Right lobe of liver (tissue), 6 donors: Measurements from ENCODE around the gene FAM47E. TPM values are rescaled to one million over a fixed set of nuclear protein-coding genes. Genes with fewer than 3 reads are reported as not detected.
A peak's percentile ranks its signal among the peaks of the same experiment; 100 is the strongest.

Source experiments
- ATAC-seq, 4 donors: fragments of 200-7000 bp; cut with Tn5 transposase; one replicate each; pipeline ENCODE4 v1.9.1; 2020; ENCODE audit warnings: mild to moderate bottlenecking in 4 of 4, moderate library complexity in 4 of 4
- DNase-seq, 3 donors: peaks; one replicate each; pipeline ENCODE4 v3.0.0-alpha.2; 2020
- H3K27ac ChIP-seq, 3 donors: fragments of 200-600 bp; one replicate each; pipeline ENCODE4 v1.8.0; 2022
- H3K27me3 ChIP-seq, 2 donors: fragments of 200-600 bp; one replicate each; pipeline ENCODE4 v1.8.0; 2022
- H3K36me3 ChIP-seq, 4 donors: fragments of 200-600 bp; sonication (generic) in 1 of 4; one replicate each; pipeline versions ENCODE4 v1.5.1 to v1.8.0; 2017 to 2022; ENCODE audit warnings: control low read depth in 1 of 4
- H3K4me1 ChIP-seq, 4 donors: fragments of 200-600 bp; sonication (generic) in 1 of 4; one replicate each; pipeline versions ENCODE4 v1.5.1 to v1.8.0; 2017 to 2022; ENCODE audit warnings: control low read depth in 1 of 4
- H3K4me3 ChIP-seq, 3 donors: fragments of 200-600 bp; one replicate each; pipeline ENCODE4 v1.8.0; 2022
- H3K9me3 ChIP-seq, 4 donors: fragments of 200-600 bp; sonication (generic) in 1 of 4; one replicate each; pipeline versions ENCODE4 v1.5.1 to v1.8.0; 2017 to 2022; ENCODE audit warnings: control low read depth in 1 of 4
- CTCF ChIP-seq, 4 donors: fragments of 200-600 bp in 3 of 4; fragments of 450-650 bp in 1 of 4; IDR thresholded peaks; one replicate each; pipeline versions ENCODE4 v1.5.1 to v1.8.0; 2016 to 2022; ENCODE audit warnings: antibody characterized with exemption in 4 of 4, mild to moderate bottlenecking in 2 of 4
- POLR2A ChIP-seq: fragments of 450-650 bp; IDR thresholded peaks from one replicate; pipeline ENCODE4 v1.6.1; 2017; ENCODE audit warnings: antibody characterized with exemption, mild to moderate bottlenecking
- WGBS: methylation state at CpG from one replicate; pipeline ENCODE4 v1.1.6; 2018; ENCODE audit warnings: low coverage, low lambda C conversion rate; ENCODE audit not compliant: insufficient coverage; ENCODE audit errors: missing lambda C conversion rate; 5-methylcytosine and 5-hydroxymethylcytosine counted together
- intact Hi-C, 2 donors: fragments of 100-400 bp; cut with DNase I; formaldehyde crosslinking; loops; one replicate each; pipeline versions ENCODE4 v1.11.2 to v1.14.1; 2022
- total RNA-seq, 6 experiments: library from RNA; depleted of rRNA in 2 of 6; stranded (reverse); fragments of >200 nt in 2 of 6; fragmentation: NEBNext Ultra II Directional in 3 of 6; extraction: Animal tissue kit (Norgen Biotek cat#: 25700) in 3 of 6; gene quantifications; one replicate each; pipeline versions ENCODE4 v1.1.0 to v1.2.4, GENCODE V29; 2016 to 2023
- donor health status: DM: no; HTN: yes; CAD: no.
- donor health status: DM: no; HTN: no; CAD: no.
- donor health status: DM: no; HTN: no; CAD: no.
- donor health status: DM: no; HTN: yes; CAD: no.
- donor health status: DM: no; HTN: yes; CAD: no.

Gene FAM47E
- total RNA-seq, 6 experiments from 2014 or later: 1.2 to 5.0 (median 2.9) TPM

- peaks cover 0 to 22% (median 12%) of the 10 kb centered on the region in 4 donors for H3K4me1 ChIP-seq
- H3K4me3 ChIP-seq: no peak overlapping the region
- H3K36me3 ChIP-seq: no peaks in the 10 kb centered on the region
- intact Hi-C loops: no loop called here
- no peaks in the 10 kb centered on the region for H3K9me3 ChIP-seq
- 20% methylated on average over 2 of the region's 3 CpGs for WGBS
- peak; percentile 89 to 96 (median 93) for ATAC-seq
- DNase-seq: no peak
- H3K27me3 ChIP-seq: no peaks in the 10 kb centered on the region
- TF ChIP-seq POLR2A (no peak), CTCF (IDR thresholded peaks at IDR 0.05) (no peak)
- H3K27ac ChIP-seq: peak overlapping the region in 2 of 3 donors; percentile 39 to 57
These were observed 41.2 kb downstream of the FAM47E start for GRCh38 chr4:76292730-76293129.

GRCh38 chr4:76293772-76294171 lies 42.3 kb downstream of the FAM47E start:
- Histone ChIP-seq H3K27me3 (no peaks in the 10 kb centered on the region), H3K4me3 (no peak overlapping the region), H3K9me3 (no peaks in the 10 kb centered on the region), H3K4me1 (peaks cover 0 to 22% (median 12%) of the 10 kb centered on the region in 4 donors), H3K36me3 (no peaks in the 10 kb centered on the region), H3K27ac (no peak overlapping the region)
- no peak for TF ChIP-seq CTCF (IDR thresholded peaks at IDR 0.05)
- no peak for TF ChIP-seq POLR2A
- intact Hi-C loops: no loop called here
- ATAC-seq: peak in 1 of 4 donors; percentile 31
- no peak for DNase-seq
- WGBS: 72% methylated on average over 2 of the region's 2 CpGs

GRCh38 chr4:76296286-76296820 lies 44.8 kb downstream of the FAM47E start:
- no peaks in the 10 kb centered on the region for H3K27me3 ChIP-seq
- H3K27ac ChIP-seq: no peak overlapping the region
- ATAC-seq (no peak), DNase-seq (no peak)
- H3K4me1 ChIP-seq: peaks cover 0 to 17% (median 9%) of the 10 kb centered on the region in 4 donors
- TF ChIP-seq POLR2A (no peak), CTCF (IDR thresholded peaks at IDR 0.05) (no peak)
- H3K4me3 ChIP-seq: no peak overlapping the region
- H3K36me3 ChIP-seq: no peaks in the 10 kb centered on the region
- no peaks in the 10 kb centered on the region for H3K9me3 ChIP-seq
- WGBS: 76% methylated on average over 3 of the region's 3 CpGs
- intact Hi-C loops: no loop called here

- no peak for ATAC-seq
- no peak for TF ChIP-seq POLR2A
- no peak for TF ChIP-seq CTCF (IDR thresholded peaks at IDR 0.05)
- intact Hi-C loops: no loop called here
- Histone ChIP-seq H3K36me3 (no peaks in the 10 kb centered on the region), H3K27ac (no peak overlapping the region), H3K27me3 (no peaks in the 10 kb centered on the region), H3K4me3 (no peak overlapping the region), H3K4me1 (peaks cover 0 to 22% (median 7%) of the 10 kb centered on the region in 4 donors), H3K9me3 (no peaks in the 10 kb centered on the region)
- DNase-seq: no peak
These were observed 46.7 kb downstream of the FAM47E start for GRCh38 chr4:76298227-76298626.
